Panc1 (cell line): ENCODE results near the gene TSHZ2.

Experiments used
- CTCF ChIP-seq: fragments of 450-650 bp; IDR thresholded peaks from 2 replicates; pipeline ENCODE4 v1.5.1; 2017; ENCODE audit warnings: mild to moderate bottlenecking
- POLR2AphosphoS5 ChIP-seq: IDR thresholded peaks from 2 replicates; pipeline ENCODE4 v1.6.1; 2012; ENCODE audit warnings: mild to moderate bottlenecking, low read depth, low read length, moderate library complexity
- REST ChIP-seq, 2 experiments: IDR thresholded peaks; 2 replicates each; pipeline ENCODE4 v1.6.1; 2011 to 2012; ENCODE audit warnings: low read depth in 2 of 2, control low read depth in 1 of 2, low read length in 1 of 2, mild to moderate bottlenecking in 1 of 2, moderate library complexity in 1 of 2; ENCODE audit not compliant: insufficient read depth in 1 of 2
- TCF7L2 ChIP-seq: IDR thresholded peaks from 2 replicates; pipeline ENCODE4 v1.6.1; 2011; ENCODE audit warnings: mild to moderate bottlenecking, low read depth, low read length, inconsistent platforms

GRCh38 chr20:53510262-53510661 lies 538.1 kb downstream of the TSHZ2 start:
- no peak for TF ChIP-seq CTCF
- no peak for TF ChIP-seq REST (IDR thresholded peaks at IDR 0.05; ENCODE audit: insufficient read depth in 1 of 2, low read depth in 2 of 2, low read length in 1 of 2)
- no peak for TF ChIP-seq POLR2AphosphoS5
- TF ChIP-seq TCF7L2, result no peak
